Left colon (tissue), 2 donors: ENCODE measurements around the gene OCA2. TPM values are rescaled to one million over a fixed set of nuclear protein-coding genes. Genes with fewer than 3 reads are reported as not detected.
A peak's percentile ranks its signal among the peaks of the same experiment; 100 is the strongest.

Source experiments
- ATAC-seq: fragments of 200-7000 bp; cut with Tn5 transposase; one replicate; pipeline ENCODE4 v1.9.1; 2020; ENCODE audit warnings: mild to moderate bottlenecking, moderate library complexity
- DNase-seq, 2 donors: peaks; one replicate each; pipeline ENCODE4 v3.0.0-alpha.2; 2020
- intact Hi-C, 2 donors: fragments of 100-400 bp; cut with DNase I in 1 of 2; cut with micrococcal nuclease in 1 of 2; formaldehyde crosslinking; loops; one replicate each; pipeline versions ENCODE4 v1.11.2 to v1.14.0; 2022; cut with DNase I, micrococcal nuclease
- total RNA-seq, 2 donors: library from RNA; stranded (reverse); fragmentation: NEBNext Ultra II Directional; extraction: Animal tissue kit (Norgen Biotek cat#: 25700); gene quantifications; one replicate each; pipeline ENCODE4 v1.2.1, GENCODE V29; 2021
- donor health status: DM: no; HTN: no; CAD: no.
- donor health status: DM: yes; HTN: yes; CAD: no.

OCA2 gene
- total RNA-seq, 2 donors from 2014 or later = 0.18 to 0.31 TPM

DNA sequence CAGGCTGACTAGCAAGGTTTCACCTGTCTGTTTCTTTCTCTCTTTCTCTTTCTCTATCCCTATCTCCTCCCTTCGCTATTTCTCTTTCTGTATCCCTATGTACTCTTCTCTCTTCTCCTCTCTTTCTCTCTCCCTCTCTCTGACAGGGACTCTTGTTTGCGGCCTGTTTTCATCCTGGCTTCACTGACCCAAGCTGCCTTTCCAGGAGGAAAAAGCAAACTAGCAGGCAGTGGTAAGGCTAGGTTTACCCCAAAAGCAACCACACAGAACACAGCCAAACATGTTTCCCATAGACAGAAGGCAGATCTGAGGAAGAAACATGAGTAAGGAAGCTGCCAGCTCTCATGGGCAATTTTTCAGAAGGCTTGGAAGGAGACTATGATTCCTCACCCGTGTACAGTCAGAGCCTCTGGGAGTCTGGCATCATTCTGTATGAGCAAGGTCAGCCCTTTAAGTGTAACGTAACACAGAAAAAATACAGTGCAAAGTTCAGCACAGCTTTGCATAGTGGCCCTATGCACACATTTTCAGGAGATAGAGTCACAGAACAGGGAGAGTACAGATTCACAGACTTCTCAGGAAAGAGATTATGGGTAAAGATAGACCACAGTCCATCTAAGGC lies 61.0 kb downstream of the OCA2 start:
- intact Hi-C loops = no loop called here
- no peak for ATAC-seq
- no peak for DNase-seq

DNA sequence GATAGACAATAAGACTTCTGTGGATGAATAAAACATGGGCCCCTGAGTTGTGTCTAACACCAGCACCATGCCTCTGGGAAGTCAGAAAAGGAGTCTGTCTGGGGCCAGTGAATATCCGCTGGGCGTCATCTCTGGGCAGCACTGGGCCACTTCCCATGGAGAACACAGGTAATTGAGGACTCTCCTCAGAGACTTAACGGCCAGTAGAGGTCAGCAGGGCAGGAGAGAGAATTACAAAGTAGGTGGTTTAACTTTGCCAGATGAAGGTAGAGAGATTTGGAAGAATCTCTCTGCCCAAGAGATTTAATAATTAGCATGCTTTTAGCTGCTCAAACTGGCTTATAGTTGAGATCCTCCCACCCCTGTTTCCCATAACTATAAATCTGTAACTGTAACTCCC lies 65.7 kb downstream of the OCA2 start:
- ATAC-seq = no peak
- intact Hi-C loops = no loop called here
- no peak for DNase-seq

DNA sequence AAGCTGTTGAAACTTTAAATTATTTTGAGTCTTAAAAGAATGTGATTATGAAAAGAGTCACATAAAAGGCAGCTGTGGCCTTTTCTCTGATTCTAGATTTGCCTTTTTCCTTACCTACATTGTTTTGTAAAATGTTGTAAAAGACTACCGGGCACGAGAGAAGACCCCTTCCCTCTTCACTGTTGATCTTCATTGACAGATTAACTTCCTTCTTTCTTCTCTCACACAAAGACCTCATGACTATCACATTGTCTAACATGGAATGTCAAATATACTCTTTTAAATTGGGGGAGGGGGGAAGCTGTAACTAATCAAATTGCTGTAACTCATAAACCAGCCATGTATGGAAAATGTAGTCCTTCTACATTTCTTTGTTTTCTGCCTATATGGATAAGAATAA lies 68.3 kb downstream of the OCA2 start:
- no peak for ATAC-seq
- intact Hi-C loops = no loop called here
- no peak for DNase-seq

DNA sequence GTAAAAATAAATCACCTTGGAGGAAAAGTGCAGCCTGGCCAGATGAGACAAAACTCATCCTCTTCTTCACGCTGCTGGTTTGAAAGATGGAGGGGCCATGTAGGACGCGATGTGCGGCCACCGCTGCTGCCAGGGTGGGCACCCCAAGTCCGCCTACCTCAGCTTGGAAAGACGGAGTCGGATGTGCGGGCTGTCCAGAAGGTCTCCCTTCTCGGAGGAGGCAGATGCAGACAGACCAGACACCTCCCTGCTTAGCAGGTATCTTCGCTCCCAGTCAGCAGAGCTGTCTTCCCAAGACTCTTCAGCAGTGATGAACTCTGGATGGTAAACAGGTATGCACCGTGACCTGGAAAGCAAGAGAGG lies 71.4 kb downstream of the OCA2 start:
- ATAC-seq (no peak), DNase-seq (no peak)
- intact Hi-C loops = no loop called here

DNA sequence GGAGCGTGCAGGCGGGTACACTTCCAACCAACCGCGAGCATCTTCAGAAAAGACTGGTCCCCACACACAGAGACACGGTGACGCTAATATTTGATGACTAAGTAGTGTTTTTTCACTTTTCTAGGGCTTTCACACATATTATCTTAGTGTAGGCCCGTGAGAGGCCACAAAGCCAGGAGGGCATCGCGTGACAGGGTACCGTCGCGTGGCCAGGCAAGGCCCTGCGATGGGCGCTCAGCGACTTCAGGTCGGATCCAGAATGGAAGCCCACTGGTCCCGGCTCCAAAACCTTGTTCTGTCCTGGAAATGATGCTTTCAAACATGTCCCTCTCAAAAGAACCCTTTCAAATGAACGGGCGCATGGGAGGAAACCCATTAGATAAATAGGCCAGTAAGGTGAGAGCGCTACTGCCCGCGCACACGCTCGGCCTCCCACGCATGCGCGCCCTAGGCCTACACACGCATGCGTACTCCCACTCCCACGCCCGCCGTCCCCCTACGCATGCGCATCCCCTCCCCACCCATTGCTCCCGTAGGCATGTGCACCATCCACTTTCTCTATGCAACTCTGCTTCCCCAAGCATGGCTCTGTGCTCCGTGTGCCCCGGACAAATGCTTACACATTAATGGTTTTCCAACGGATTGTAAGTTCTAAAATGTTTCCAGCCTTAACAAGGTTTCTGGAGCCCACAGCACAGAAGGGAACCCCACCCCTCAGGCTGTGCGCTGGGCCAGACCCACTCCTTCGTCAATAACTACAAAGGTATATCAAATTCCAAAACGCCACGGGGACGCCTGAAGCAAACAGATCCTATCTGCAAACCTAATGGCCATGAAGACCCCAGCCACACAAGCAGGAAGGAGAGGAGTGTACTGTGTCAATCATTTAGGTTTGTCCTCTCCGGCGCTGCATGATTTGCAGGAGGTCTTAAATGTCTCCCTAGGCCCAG lies 72.1 kb downstream of the OCA2 start:
- intact Hi-C loops = no loop called here
- no peak for DNase-seq
- ATAC-seq = no peak

DNA sequence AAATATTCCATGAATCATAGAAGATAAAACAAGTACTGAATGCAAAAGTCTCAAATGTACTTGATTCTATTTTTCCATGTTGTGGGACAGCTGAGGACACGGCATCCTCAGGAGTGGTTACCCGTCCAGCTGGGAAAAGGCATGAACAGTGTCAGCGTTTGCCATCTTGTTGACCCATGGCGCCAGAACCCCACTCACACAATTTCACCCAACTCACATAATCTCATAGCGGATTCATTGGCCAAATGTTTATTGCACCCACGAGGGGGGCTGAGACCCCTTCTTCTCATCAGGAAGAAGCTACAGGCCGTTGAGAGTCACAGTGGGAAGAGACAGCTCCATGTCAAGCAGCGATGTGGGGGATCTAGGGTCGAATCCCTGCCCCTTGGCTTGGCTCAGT lies 72.9 kb downstream of the OCA2 start:
- no peak for ATAC-seq

DNA sequence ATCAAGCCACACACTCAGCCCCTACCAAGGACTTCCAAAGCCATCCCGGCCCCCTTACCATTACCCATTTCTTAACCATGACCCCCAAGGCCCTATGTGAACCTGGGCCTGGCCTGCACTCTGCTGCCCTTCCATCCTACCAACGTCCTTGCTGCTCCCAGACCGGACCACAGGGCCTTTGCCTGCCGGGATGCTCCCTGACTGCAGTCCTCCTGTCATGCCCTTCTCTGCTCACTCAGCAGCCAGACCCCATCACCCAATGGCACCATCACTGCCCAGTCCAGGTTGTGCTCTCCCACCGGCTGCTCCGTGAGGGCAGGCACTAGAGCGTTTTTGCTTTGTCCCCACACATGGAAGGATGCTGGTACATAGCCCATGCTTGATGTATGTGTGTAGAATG lies 73.7 kb downstream of the OCA2 start:
- ATAC-seq (no peak), DNase-seq (no peak)
- intact Hi-C loops = no loop called here

More for the DNA sequence above, 72.9 kb downstream of the OCA2 start:
- intact Hi-C loops = no loop called here
- no peak for DNase-seq

DNA sequence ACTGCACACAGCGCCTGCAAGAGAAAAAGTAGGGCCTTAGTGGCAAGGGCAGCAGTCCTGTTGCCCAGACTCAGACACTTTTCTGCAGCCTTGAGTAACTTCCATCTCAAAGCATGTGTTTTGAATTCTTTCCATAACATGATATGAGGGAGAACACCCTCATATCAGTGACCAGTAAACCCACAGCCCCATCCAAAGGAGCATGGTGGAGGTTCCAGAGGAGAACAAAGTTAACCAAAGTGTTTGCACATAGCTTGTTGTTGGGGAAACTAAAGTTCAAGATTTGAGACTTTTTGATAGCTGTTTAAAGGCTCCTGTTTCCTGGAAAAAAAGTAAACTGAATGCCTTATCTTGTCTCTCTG lies 74.2 kb downstream of the OCA2 start:
- ATAC-seq (no peak), DNase-seq (no peak)
- intact Hi-C loops = no loop called here

DNA sequence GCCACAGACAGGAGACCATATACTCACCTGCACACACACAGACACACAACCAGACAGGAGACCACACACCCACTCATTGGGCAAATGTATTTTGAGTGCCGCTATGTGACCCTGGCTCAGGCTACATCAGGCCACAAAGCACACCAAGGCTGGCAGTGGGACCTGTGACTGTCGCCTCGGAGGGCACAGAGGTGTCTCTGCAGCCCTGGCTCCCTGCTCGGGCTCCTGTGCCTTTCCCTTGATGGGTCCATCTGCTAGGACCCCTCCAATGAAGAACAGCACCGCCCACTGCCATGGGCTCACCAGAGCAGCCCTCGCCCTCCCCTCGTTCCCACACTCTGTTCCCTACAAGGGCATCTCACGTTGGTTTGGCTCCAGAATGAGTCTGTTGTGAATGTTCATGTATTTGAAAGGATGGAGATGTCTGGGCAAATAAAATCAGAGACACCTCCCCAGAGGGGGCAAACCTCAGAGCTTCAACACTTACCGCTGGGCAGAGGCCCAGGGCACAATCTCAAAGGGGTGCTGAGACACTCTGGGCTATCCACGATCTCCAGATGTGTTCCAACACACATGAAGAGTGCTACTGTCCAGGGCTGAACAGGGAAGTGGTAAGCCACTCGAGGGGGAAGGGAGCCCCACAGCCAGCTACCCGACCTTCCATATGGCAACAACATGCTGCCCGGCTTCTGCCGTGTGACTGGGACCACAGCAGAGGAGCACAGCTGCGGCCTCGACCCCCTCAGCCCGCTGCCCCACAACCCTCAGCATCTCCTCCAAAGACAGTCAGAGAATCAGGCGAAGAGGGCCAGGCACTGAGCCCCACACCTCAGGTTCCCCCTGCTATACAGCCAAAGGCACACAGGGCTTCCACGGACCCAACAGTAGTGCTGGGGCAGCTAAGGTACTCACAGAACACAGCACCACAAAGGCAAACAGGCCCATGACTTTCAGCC lies 74.9 kb downstream of the OCA2 start:
- no peak for ATAC-seq
- intact Hi-C loops = no loop called here
- DNase-seq = no peak

DNA sequence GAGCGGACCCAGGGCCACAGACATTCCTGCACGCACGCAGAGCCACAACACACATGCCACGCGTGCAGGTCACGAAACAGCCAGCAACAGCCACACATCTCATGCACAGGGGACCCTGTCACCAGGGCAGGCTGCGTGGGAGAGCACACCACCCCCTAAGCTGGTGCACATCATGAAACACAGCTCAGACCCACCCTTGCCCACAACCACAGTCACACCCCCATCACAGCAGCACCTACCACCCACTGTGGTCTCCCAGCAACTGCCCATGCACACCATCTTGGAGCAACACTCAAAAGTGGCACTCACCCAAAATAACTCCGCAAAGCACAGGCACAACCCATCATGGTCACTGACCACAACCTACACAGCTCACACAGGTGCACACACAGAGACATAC lies 75.7 kb downstream of the OCA2 start:
- intact Hi-C loops = no loop called here
- ATAC-seq (no peak), DNase-seq (no peak)

DNA sequence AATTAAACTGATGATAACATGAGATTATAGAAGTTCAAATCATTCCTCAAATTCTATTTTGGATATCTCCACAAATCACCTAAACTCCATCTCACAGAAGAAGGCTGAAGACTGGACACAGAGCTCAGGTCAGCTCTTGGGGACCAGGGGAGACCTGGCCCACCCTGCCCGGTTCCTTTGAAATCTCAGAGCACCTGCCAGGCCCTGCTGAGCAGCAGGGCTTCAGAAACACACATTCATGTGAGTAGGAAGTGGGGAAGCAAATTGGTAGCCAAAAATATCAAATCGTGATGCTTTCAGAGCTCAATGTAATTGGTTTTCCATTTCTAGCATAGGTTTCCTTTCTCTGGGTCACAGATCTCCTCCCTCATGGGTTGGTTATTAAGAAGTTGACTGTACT lies 76.2 kb downstream of the OCA2 start:
- no peak for DNase-seq
- intact Hi-C loops = no loop called here
- ATAC-seq = no peak

DNA sequence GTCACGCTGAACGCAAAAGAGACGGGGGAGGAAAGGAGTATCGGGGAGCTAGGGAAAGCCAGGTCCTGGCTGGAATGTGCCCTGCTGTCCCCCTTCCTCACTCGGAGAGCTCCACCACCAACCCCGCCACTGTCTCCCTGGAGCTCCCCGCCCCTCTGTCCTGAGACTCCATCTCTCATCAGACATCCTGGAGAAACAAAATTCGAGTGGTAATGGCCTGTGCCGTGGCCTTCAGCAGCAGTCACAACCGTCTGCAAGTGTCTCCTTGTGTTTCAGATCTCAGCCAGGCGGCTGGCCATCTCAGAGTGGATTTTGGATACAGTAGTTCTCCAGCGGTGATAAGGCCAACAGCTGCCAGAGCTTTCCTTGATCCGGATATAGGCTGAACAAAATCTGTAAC lies 76.9 kb downstream of the OCA2 start:
- DNase-seq (no peak), ATAC-seq (no peak)
- intact Hi-C loops = no loop called here

DNA sequence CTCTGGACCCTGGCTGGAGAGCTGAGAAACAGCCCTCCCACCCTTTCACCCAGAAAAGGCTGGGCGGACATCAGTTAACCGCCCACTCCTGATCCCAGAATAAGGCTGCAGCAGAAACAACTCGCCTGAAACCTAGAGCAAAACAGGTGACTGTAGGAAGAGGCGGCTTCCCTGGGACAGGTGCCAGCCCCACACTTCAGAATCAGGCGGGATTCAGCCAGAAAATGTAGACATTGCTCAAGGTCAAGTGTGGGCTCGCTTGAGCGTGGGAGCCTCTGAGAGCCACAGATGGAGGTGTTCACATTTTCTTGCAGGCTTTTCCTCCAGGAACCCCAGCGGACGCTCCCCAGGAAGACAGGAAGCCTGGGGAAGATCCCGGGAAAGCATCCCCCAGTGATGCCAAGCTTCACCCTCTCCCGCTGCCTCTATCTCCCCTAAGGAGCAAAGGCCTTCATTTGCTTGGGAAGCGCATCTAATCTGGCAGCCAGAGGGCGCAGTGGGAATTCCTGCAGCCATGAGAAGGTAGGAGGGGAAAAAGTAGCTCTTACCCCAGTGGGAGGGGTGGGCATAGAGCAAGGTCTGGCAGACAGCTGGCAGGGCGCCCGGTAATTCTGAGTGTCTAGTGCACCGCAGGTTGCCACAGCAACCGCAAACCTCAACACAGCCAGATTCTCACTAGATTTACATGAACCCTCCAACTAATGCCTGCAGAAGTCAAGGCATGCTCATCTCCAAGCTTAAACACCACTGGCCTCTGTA lies 77.7 kb downstream of the OCA2 start:
- intact Hi-C loops = no loop called here
- DNase-seq (peak in 1 of 2 donors; percentile 73), ATAC-seq (peak; percentile 75)

DNA sequence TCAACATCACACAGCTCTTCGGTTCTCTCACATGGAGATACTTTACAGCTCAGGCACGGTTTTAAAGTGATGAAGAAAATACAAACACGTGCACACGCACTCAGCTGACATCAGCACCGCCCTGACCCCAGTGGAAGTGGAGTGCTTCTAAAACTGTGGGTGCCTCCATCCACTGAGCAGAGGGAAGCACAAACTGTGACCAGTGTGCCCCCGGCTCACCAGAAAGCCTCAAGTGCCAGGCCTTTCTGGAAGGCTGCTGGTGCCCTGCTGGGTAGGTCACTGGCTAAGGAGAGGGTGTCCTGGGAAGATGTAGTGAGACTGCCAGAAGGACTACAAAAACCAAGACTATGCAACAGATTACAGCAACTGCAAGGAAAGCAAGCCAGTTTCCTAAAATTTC lies 78.5 kb downstream of the OCA2 start:
- intact Hi-C loops = no loop called here
- no peak for DNase-seq
- ATAC-seq = no peak

DNA sequence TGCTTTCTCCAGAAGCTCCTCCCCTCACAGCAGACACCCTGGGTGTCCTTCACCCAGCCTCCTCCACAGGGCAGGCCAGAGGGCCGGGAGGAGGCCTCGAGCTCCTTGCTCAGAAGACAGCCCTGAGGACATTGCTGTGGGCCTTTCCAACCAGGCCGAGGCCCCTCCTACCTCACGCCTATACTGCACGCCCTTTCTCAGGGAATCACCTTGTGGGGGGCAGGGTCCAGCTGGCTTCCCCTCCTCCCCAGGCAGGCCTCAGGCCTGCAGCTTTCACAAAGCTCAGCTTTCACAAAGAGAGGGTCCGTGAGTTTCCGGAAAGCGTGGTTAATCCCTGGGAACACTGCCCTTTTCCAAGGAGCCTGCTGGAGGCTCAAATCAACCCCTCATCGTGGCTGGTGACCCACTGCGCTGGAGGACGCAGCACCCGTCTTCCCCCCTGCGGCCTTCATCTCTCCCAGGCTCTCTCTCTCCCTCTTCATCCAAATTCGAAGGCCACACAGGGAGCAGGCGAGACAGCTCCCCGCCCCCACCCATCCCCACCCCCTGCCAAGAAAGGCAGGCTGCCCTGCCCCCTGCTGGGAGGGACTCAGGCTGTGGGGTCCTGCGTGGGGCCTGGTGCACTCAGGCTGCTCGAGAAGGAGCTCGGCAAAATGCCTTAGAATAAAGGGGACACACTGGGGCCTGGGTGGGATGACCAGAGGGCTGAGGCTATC lies 79.4 kb downstream of the OCA2 start:
- DNase-seq (no peak), ATAC-seq (no peak)
- intact Hi-C loops = no loop called here

DNA sequence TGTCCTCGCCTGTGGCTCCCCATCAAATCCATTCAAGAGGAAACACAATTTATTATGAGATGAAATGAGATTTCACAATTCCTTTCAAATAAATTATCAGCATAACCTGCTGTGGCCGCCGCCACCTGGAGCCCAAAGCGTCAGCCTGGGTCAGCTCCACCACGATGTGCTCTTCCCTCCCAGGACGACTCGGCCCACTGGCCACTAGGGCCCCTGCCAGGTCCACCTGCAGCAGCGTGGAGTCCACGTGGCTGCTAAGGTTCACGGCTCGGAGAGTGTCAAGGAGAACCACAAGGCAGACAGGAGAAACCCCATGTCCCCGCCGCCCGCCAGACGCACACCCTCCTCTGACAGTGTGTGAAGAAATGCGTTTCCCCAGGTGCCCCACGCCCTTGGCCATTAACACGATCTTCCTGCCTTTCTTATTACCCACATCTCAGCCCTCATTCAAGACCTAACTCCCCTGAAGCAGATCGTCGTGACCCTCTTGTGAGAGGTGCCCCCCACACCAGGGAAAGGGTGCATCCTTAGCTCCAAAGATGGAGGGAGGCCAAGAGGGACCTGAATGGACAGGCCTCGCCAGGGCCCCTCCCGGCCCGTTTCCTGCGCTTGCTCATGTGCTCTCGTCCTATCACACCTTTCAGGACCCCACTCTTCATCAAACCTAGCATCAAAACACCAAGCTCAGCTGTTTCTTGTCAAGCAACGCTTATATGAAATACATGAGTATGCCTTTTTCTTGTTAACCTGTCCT lies 80.6 kb downstream of the OCA2 start:
- intact Hi-C loops = no loop called here
- DNase-seq (no peak), ATAC-seq (no peak)

DNA sequence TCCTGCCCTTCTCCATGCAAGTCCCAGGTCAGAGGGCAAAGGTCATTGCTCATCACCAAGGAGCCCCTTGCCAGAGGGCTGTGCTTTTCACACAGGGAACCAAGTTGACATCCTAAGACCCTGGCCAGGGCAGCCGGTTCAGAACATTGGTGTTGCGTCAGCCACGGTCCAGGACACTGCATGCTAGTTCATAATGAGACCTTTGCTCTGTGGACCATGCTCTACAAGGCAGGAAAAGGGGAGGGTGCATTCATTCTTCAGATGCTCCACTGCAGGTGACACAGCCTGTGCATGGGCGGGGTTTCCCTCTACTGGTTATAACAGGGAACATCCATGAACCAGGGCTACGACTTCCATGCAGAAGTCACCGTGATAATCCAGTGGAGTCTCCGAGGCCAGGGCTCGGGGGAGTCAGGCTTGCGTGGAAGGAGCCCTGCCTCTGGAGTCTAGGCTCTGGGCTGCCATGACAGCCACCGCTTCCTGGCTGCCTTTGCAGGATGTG lies 81.6 kb downstream of the OCA2 start:
- ATAC-seq (no peak), DNase-seq (no peak)
- intact Hi-C loops = no loop called here
